ENCODE results near the gene TSSK6. TPM values are rescaled to one million over a fixed set of nuclear protein-coding genes. Genes with fewer than 3 reads are reported as not detected.

The TSSK6 gene
- total RNA-seq, 1 experiment from 2014 or later, result 4.7 TPM

DNA sequence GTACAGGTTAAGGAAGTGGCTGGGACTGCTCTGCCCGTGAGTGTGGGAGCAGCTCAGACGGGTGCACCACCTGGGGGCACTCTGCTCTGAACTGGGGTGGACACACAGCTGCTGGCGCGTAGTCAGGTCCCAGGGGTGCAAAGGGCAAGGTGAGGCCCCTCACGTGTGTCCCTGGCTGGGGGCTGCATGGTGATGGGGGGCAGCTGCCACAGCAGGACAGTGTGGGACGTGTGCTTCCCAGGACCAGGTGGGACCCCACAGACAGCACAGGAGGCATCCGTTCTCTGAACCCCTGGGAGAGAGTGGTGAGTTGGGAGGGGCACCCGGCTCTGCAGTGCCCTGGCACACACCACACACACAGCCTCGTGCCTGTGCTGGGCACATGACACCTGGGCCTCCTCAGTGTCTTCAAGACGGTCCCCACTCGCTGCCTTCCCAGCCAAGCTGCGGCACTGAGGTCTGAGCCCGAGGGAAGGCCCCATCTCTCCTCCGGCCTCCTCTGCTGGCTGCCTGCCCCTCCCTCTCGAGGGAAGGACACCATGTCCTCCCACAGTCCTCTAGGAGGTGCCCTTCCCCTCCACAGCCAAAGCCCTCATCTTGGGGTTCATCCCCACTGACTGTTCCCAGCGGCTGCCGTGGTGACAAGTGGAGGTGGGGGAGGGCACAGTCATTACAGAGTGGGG, 47.5 kb upstream of the TSSK6 start (continued):
- TF ChIP-seq, protein P1, sequence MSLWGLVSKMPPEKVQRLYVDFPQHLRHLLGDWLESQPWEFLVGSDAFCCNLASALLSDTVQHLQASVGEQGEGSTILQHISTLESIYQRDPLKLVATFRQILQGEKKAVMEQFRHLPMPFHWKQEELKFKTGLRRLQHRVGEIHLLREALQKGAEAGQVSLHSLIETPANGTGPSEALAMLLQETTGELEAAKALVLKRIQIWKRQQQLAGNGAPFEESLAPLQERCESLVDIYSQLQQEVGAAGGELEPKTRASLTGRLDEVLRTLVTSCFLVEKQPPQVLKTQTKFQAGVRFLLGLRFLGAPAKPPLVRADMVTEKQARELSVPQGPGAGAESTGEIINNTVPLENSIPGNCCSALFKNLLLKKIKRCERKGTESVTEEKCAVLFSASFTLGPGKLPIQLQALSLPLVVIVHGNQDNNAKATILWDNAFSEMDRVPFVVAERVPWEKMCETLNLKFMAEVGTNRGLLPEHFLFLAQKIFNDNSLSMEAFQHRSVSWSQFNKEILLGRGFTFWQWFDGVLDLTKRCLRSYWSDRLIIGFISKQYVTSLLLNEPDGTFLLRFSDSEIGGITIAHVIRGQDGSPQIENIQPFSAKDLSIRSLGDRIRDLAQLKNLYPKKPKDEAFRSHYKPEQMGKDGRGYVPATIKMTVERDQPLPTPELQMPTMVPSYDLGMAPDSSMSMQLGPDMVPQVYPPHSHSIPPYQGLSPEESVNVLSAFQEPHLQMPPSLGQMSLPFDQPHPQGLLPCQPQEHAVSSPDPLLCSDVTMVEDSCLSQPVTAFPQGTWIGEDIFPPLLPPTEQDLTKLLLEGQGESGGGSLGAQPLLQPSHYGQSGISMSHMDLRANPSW (CRISPR knock-in tag; conservative IDR thresholded peaks at IDR 0.05; ENCODE audit: low read depth), result no peak
- TF ChIP-seq, protein P2, sequence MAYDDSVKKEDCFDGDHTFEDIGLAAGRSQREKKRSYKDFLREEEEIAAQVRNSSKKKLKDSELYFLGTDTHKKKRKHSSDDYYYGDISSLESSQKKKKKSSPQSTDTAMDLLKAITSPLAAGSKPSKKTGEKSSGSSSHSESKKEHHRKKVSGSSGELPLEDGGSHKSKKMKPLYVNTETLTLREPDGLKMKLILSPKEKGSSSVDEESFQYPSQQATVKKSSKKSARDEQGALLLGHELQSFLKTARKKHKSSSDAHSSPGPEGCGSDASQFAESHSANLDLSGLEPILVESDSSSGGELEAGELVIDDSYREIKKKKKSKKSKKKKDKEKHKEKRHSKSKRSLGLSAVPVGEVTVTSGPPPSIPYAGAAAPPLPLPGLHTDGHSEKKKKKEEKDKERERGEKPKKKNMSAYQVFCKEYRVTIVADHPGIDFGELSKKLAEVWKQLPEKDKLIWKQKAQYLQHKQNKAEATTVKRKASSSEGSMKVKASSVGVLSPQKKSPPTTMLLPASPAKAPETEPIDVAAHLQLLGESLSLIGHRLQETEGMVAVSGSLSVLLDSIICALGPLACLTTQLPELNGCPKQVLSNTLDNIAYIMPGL (CRISPR knock-in tag; IDR thresholded peaks at IDR 0.05), result no peak
- TF ChIP-seq ARID4B (CRISPR knock-in tag; IDR thresholded peaks at IDR 0.05; ENCODE audit: borderline replicate concordance) (no peak), NFYB (CRISPR knock-in tag; conservative IDR thresholded peaks at IDR 0.05; ENCODE audit: low read depth) (no peak), FOXJ3 (CRISPR knock-in tag; IDR thresholded peaks at IDR 0.05; ENCODE audit: borderline replicate concordance) (no peak), PRRX2 (CRISPR knock-in tag; IDR thresholded peaks at IDR 0.05) (no peak), TCF7 (CRISPR knock-in tag; IDR thresholded peaks at IDR 0.05; ENCODE audit: low read depth) (no peak)
- TF ChIP-seq, protein P3, sequence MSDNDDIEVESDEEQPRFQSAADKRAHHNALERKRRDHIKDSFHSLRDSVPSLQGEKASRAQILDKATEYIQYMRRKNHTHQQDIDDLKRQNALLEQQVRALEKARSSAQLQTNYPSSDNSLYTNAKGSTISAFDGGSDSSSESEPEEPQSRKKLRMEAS (CRISPR knock-in tag; IDR thresholded peaks at IDR 0.05), result no peak

- TF ChIP-seq CREB1 (CRISPR knock-in tag; IDR thresholded peaks at IDR 0.05) (no peak), RELA (CRISPR knock-in tag; IDR thresholded peaks at IDR 0.05; ENCODE audit: borderline replicate concordance) (no peak)
- TF ChIP-seq, protein P4, sequence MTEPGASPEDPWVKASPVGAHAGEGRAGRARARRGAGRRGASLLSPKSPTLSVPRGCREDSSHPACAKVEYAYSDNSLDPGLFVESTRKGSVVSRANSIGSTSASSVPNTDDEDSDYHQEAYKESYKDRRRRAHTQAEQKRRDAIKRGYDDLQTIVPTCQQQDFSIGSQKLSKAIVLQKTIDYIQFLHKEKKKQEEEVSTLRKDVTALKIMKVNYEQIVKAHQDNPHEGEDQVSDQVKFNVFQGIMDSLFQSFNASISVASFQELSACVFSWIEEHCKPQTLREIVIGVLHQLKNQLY (CRISPR knock-in tag; IDR thresholded peaks at IDR 0.05), result no peak
- Mint-ChIP-seq H3K4me3 (no peak overlapping the region), H3K27me3 (ENCODE audit: low read depth) (no peaks in the 10 kb centered on the region), H3K4me1 (peaks cover 10% of the 10 kb centered on the region), H3K36me3 (peaks cover 5% of the 10 kb centered on the region), H3K9me3 (peaks cover 4% of the 10 kb centered on the region; the same call in 1 of the 2 replicates), H3K27ac (no peak overlapping the region)
- ChIA-PET CTCF (interaction anchor here (1.0 to 3.5 kb wide), 6 partner anchors 8 to 58 kb away, joined by 3 to 18 read pairs (median 7); no protein-coding TSS in a partner anchor), POLR2A (no interaction called here)
- ATAC-seq (no peak), DNase-seq (ENCODE audit: low spot score) (no peak)
Measured at GRCh38 chr19:19561946-19562664, 46.8 kb upstream of the TSSK6 start.
